Measurements from ENCODE around the gene SMAD2.

- TF ChIP-seq CTCF (IDR thresholded peaks at IDR 0.05; ENCODE audit: insufficient read depth, low read depth, low read length) (no peak), EZH2 (IDR thresholded peaks at IDR 0.05; ENCODE audit: insufficient read depth, low read length) (no peak)
These were observed 37.7 kb upstream of the SMAD2 start for GRCh38 chr18:47968006-47968676.

Measured in astrocyte (in vitro differentiated cells and primary cell).